Breast epithelium (tissue), 4 donors: ENCODE data around the gene NDUFB11. TPM values are rescaled to one million over a fixed set of nuclear protein-coding genes. Genes with fewer than 3 reads are reported as not detected.
"Not testable (repeated sequence)": the region's sequence is repeated elsewhere in the genome, so short reads cannot be mapped to it uniquely, and the experiment has no call there.

Experiments
- DNase-seq, 2 donors: peaks; one replicate each; pipeline ENCODE4 v3.0.0-alpha.2; 2019; ENCODE audit warnings: low spot score in 2 of 2
- H3K27ac ChIP-seq, 2 donors: fragments of 200-600 bp; sonication (generic) in 1 of 2; one replicate each; pipeline ENCODE4 v1.5.1; 2016 to 2019; ENCODE audit warnings: mild to moderate bottlenecking in 1 of 2
- H3K27me3 ChIP-seq, 2 donors: fragments of 200-600 bp; sonication (generic) in 1 of 2; one replicate each; pipeline versions ENCODE4 v1.5.1 to v1.6.0; 2017 to 2019; ENCODE audit warnings: control low read depth in 1 of 2, mild to moderate bottlenecking in 1 of 2
- H3K36me3 ChIP-seq: fragments of 200-600 bp; one replicate; pipeline ENCODE4 v1.5.1; 2019
- H3K4me1 ChIP-seq, 2 donors: fragments of 200-600 bp; sonication (generic); one replicate each; pipeline ENCODE4 v1.5.1; 2016 to 2019; ENCODE audit warnings: control low read depth in 1 of 2
- H3K4me3 ChIP-seq, 3 donors: fragments of 200-600 bp; sonication (generic); 1 replicate in 2 of 3; 2 replicates in 1 of 3; pipeline ENCODE4 v1.5.1; 2016 to 2019; ENCODE audit warnings: mild to moderate bottlenecking in 3 of 3, moderate library complexity in 2 of 3
- H3K9me3 ChIP-seq, 2 donors: fragments of 200-600 bp; sonication (generic) in 1 of 2; one replicate each; pipeline ENCODE4 v1.5.1; 2016 to 2019; ENCODE audit warnings: control low read depth in 1 of 2
- POLR2A ChIP-seq: fragments of 450-650 bp; IDR thresholded peaks from one replicate; pipeline ENCODE4 v1.6.1; 2016; ENCODE audit warnings: antibody characterized with exemption, mild to moderate bottlenecking, moderate library complexity
- POLR2AphosphoS5 ChIP-seq, 3 donors: sonication (generic); formaldehyde crosslinking; IDR thresholded peaks; one replicate each; pipeline ENCODE4 v1.6.1; 2017; ENCODE audit warnings: antibody characterized with exemption in 3 of 3
- intact Hi-C: fragments of 100-400 bp; cut with DNase I; formaldehyde crosslinking; loops from one replicate; pipeline ENCODE4 v1.15.1; 2023; ENCODE audit warnings: low total_unique reads
- total RNA-seq, 3 donors: library from RNA; depleted of rRNA; stranded (reverse); fragments of >200 nt; gene quantifications; one replicate each; pipeline ENCODE4 v1.1.0, GENCODE V29; 2016
- TF ChIP-seq, protein P1 (sequence below), 3 donors: fragments of 450-650 bp; IDR thresholded peaks; one replicate each; pipeline ENCODE4 v1.5.1; 2016 to 2017; ENCODE audit warnings: antibody characterized with exemption in 3 of 3, mild to moderate bottlenecking in 3 of 3, moderate library complexity in 3 of 3

NDUFB11 gene
- total RNA-seq, 3 donors from 2014 or later = 49.3 to 61.0 (median 54.4) TPM

DNA sequence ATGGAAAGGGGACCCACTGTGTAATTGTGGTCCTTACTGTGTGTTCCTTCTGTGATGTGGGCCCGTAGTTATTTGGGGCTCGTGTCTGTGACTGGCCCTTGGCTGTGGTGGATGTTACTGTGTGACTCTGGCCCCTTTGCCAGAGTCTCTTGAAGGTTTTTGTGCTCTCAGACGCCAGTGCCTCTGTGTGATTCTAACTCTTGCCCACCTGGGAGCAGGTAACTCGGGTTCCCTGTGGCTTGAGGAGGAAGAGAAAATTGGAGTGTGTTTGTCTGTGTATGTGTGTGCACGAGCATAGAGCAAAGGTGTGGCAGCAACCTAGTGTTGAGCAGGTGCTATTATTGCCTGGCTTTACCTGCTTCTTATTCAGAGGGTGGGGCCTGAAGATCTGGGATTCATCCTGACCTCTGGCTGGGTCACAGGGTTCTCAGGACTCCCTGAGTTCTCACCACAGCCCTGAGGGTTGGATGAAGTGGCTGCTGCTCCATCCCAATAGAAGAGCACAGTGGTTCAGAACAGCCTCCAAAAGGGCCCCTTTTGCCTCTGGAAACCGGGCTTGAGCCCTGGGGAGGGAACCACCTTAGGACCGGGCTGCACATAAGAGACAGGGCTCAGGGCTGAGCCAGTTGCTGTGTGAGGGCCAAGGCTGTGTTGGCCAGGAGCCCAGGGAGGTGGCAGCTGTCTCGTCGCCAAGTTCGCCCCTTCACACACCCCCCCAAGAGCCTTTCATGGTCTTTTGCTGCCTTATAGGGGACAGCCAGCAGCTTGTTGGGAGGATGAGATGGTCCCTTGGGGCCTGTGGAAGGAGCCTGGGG is 1.8 kb upstream of the NDUFB11 start:
- Histone ChIP-seq H3K9me3 (no peaks in the 10 kb centered on the region), H3K27ac (peak overlapping the region; percentile 91 to 97), H3K4me3 (peak overlapping the region; percentile 61 to 86 (median 70)), H3K36me3 (no peaks in the 10 kb centered on the region), H3K27me3 (peaks cover 0 to 28% of the 10 kb centered on the region in 2 donors), H3K4me1 (no peaks in the 10 kb centered on the region)
- DNase-seq = no peak
- no peak for TF ChIP-seq POLR2AphosphoS5 (IDR thresholded peaks at IDR 0.05)
- no peak for TF ChIP-seq POLR2A
- intact Hi-C loops = no loop called here

DNA sequence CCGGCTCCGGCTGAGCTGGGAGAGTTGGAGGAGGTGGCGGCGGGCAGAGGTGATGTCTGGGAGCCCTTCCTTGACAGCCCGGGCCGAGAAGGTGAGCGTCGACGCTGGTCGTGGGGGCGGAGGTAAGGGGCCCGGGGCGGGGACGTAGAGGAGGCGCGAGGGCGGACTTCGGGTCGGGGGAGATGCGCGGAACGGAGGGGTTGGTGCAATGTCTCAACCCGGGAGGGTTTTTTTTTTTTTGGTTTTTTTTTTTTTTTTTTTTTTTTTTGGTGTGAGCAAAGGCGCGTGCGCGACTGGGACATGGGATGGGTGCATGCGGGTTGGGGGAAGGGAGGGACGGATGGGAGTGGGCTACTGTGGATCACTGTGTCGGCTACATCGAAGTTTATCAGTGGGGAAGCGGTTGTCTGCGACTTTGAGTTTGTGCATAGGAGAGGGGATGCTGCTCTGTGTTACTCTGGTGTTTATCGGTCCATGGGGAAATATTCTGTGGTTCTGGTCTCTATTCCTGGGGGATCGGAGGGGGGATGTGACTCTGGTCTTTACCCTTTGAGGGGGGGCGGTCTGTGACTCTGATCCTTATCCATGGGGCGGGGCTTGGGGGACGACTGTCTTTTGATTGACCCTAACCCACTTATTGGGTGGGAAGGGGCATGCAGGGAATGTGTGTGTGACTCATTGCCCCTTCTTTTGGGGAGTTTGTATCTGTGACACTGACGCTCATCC is 1.1 kb upstream of the NDUFB11 start:
- Histone ChIP-seq H3K27ac (peak overlapping the region; percentile 91 to 97), H3K36me3 (no peaks in the 10 kb centered on the region), H3K27me3 (peaks cover 0 to 31% of the 10 kb centered on the region in 2 donors), H3K4me1 (no peaks in the 10 kb centered on the region), H3K4me3 (peak overlapping the region; percentile 61 to 86 (median 70)), H3K9me3 (no peaks in the 10 kb centered on the region)
- DNase-seq = no peak
- no peak for TF ChIP-seq POLR2AphosphoS5 (IDR thresholded peaks at IDR 0.05)
- TF ChIP-seq POLR2A = no peak
- intact Hi-C loops = no loop called here

DNA sequence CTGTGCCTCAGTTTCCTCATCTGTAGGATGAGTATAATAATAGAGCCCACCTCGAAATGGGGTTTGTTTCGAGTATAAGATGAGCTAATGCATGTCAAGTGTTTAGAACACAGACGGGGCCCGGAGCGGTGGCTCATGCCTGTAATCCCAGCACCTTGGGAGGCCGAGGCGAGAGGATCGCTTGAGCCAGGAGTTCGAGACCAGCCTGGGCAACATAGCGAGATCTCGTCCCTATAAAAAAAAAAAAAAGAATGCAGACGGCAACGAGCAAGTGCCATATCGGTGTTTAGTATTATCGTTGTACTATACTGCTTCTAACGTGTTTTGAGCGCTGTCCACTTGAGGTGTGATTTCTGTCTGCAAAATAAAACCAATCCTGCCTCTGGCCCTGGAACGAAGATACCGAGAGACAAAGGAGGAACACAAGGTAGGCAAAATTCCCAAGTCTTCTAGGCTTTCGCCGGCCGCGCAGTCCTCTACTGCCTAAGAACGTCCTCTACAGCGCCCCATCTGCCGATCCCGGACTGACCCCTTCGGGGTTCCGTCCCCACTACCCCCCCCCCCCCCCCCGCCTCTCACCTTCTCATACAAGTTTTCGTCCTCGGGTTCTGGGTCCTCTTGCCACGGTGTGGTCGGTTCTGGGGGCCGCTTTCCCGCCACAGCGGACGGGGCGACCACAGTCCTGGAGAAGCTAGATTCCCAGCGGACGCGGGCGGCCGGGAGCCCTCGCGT is 442 bp downstream of the NDUFB11 start:
- DNase-seq = no peak
- H3K4me1 ChIP-seq = no peaks in the 10 kb centered on the region
- H3K4me3 ChIP-seq = peak overlapping the region; percentile 61 to 86 (median 70)
- peak overlapping the region; percentile 91 to 97 for H3K27ac ChIP-seq
- H3K9me3 ChIP-seq = no peaks in the 10 kb centered on the region
- TF ChIP-seq, protein P1, sequence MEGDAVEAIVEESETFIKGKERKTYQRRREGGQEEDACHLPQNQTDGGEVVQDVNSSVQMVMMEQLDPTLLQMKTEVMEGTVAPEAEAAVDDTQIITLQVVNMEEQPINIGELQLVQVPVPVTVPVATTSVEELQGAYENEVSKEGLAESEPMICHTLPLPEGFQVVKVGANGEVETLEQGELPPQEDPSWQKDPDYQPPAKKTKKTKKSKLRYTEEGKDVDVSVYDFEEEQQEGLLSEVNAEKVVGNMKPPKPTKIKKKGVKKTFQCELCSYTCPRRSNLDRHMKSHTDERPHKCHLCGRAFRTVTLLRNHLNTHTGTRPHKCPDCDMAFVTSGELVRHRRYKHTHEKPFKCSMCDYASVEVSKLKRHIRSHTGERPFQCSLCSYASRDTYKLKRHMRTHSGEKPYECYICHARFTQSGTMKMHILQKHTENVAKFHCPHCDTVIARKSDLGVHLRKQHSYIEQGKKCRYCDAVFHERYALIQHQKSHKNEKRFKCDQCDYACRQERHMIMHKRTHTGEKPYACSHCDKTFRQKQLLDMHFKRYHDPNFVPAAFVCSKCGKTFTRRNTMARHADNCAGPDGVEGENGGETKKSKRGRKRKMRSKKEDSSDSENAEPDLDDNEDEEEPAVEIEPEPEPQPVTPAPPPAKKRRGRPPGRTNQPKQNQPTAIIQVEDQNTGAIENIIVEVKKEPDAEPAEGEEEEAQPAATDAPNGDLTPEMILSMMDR (IDR thresholded peaks at IDR 0.05) = no peak
- no peak for TF ChIP-seq POLR2AphosphoS5 (IDR thresholded peaks at IDR 0.05)
- TF ChIP-seq POLR2A = no peak
- H3K36me3 ChIP-seq = no peaks in the 10 kb centered on the region
- intact Hi-C loops = no loop called here
- peaks cover 0 to 45% of the 10 kb centered on the region in 2 donors for H3K27me3 ChIP-seq

DNA sequence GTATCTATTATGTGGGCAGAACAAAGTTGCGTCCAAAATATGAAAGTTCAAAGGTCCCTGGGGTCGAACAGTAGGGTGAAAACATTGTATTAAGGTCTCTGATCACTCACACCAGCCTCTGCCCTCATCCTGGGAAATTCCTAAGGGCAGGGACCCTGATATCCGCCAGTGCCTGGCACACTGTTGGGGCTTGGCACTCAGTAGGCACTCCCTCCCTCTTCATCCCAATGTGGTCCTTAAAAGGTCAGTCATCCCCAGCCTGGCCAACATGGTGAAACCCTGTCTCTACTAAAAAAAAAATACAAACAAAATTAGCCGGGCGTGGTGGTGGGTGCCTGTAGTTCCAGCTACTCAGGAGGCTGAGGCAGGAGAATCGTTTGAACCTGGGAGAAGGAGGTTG is 6.3 kb downstream of the NDUFB11 start:
- Histone ChIP-seq H3K27ac (no peak overlapping the region), H3K27me3 (peaks cover 0 to 40% of the 10 kb centered on the region in 2 donors), H3K9me3 (no peaks in the 10 kb centered on the region), H3K4me1 (no peaks in the 10 kb centered on the region), H3K36me3 (no peaks in the 10 kb centered on the region), H3K4me3 (no peak overlapping the region)
- TF ChIP-seq, protein P1 (IDR thresholded peaks at IDR 0.05) = no peak
- TF ChIP-seq POLR2A = no peak
- TF ChIP-seq POLR2AphosphoS5 (IDR thresholded peaks at IDR 0.05) = no peak
- intact Hi-C loops = no loop called here
- DNase-seq = no peak

DNA sequence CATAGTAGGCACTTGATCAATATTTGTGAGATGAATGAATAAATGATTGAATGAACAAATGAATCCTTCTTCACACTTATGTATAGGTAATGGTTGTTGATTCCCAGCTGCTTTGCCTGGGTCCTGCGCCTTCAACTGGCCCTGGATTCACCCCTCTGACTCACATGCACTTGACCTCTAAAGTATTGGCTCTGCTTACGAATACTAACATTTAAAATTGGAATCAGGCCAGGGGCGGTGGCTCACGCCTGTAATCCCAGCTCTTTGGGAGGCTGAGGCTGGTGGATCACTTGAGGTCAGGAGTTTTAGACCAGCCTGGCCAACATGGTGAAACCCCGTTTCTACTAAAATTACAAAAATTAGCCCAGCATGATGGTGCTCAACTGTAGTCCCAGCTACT is 8.9 kb downstream of the NDUFB11 start:
- intact Hi-C loops, DNase-seq, H3K4me3 ChIP-seq: not testable (repeated sequence)

DNA sequence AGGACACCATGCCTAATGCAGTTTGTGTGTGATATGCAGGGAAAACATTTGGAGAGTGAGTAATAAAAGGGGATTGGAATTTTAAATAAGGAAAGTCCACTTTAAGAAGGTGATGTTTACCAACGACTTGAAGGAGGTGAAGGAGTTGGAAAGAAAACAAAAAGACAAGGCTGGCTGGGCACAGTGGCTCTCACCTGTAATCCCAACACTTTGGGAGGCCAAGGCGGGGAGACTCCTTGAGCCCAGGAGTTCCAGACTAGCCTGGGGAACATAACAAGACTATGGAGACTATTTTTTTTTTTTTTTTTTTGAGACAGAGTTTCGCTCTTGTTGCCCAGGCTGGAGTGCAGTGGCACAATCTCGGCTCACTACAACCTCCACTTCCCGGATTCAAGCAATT is 11.0 kb downstream of the NDUFB11 start:
- TF ChIP-seq, protein P1 (IDR thresholded peaks at IDR 0.05) = no peak
- TF ChIP-seq POLR2A (no peak), POLR2AphosphoS5 (IDR thresholded peaks at IDR 0.05) (no peak)
- Histone ChIP-seq H3K4me3 (no peak overlapping the region), H3K27me3 (peaks cover 0 to 14% of the 10 kb centered on the region in 2 donors), H3K4me1 (no peaks in the 10 kb centered on the region), H3K36me3 (no peaks in the 10 kb centered on the region), H3K9me3 (no peaks in the 10 kb centered on the region), H3K27ac (no peak overlapping the region)
- intact Hi-C loops = no loop called here
- DNase-seq = no peak

More for the DNA sequence above, 8.9 kb downstream of the NDUFB11 start:
- not testable (repeated sequence) for H3K27ac ChIP-seq, H3K4me1 ChIP-seq, H3K36me3 ChIP-seq, H3K9me3 ChIP-seq
- peaks cover 0 to 31% of the 10 kb centered on the region in 2 donors for H3K27me3 ChIP-seq
